Measurements from ENCODE around the gene PHLDA1.

Gene PHLDA1

DNA sequence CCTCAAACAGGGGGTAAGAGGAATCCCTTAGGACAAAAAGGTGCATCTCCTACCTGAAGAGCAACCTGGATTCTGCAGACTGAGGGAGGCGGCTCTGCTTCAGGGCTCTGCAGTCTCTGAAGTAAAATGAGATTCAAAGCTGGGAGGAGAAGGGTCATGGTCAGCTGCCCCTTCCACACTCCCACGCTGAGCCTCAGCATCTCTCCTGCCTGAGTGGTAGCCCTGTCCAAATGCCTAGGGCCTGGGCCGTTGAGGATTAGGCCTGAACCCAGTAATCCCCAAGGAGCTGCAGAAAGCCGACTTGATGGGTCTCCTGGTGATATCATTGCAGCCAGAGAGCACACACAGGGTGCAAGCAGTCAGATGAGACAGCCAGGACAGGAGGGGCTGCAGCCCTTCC is 18.9 kb downstream of the PHLDA1 start:
- no peak for DNase-seq (ENCODE audit: low read depth, low spot score)
- in situ Hi-C loops (cut with HindIII; ENCODE audit: low sequenced_read_pairs), result no loop called here
- TF ChIP-seq, protein P1, sequence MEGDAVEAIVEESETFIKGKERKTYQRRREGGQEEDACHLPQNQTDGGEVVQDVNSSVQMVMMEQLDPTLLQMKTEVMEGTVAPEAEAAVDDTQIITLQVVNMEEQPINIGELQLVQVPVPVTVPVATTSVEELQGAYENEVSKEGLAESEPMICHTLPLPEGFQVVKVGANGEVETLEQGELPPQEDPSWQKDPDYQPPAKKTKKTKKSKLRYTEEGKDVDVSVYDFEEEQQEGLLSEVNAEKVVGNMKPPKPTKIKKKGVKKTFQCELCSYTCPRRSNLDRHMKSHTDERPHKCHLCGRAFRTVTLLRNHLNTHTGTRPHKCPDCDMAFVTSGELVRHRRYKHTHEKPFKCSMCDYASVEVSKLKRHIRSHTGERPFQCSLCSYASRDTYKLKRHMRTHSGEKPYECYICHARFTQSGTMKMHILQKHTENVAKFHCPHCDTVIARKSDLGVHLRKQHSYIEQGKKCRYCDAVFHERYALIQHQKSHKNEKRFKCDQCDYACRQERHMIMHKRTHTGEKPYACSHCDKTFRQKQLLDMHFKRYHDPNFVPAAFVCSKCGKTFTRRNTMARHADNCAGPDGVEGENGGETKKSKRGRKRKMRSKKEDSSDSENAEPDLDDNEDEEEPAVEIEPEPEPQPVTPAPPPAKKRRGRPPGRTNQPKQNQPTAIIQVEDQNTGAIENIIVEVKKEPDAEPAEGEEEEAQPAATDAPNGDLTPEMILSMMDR (IDR thresholded peaks at IDR 0.05; ENCODE audit: low read depth, low read length), result no peak
- H3K4me3 ChIP-seq (ENCODE audit: low read depth, low read length), result no peak overlapping the region

DNA sequence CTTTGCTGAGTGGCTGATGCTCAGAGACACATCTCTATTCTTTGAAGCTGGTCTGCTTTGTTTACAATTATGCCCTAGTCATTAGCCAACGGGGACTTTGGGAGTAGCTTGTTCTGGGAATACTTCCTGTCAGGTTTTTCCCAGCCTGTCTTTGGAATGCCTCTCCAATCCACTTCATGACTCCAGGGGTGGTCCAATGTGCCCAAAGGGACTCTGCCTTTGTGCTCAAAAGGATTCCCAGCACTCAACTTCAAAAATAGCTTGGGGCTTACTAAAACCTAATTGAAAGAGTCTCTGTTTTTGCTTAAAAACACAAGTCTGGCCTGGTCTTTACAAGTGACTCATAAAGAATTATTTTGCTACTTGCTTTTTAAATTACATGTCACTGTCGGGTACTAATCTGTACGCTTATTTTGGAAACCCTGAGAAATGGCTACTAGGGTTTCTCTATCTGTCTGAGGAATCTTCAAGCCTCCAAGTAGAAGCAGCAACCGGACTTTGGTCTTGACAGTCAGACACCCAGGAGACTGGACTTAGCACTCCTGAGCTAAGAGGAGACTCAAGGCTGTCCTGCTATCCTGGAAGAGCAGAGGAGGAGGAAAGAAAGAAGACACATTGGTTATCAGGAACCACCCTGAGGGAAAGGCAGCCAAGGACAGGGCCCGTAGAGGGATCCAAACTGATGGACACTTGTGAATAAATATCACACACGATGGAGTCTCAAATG is 20.7 kb downstream of the PHLDA1 start:
- TF ChIP-seq, protein P1 (IDR thresholded peaks at IDR 0.05; ENCODE audit: low read depth, low read length), result no peak
- peak; percentile 27 for DNase-seq (ENCODE audit: low read depth, low spot score)
- in situ Hi-C loops (cut with HindIII; ENCODE audit: low sequenced_read_pairs), result no loop called here
- no peak overlapping the region for H3K4me3 ChIP-seq (ENCODE audit: low read depth, low read length)

DNA sequence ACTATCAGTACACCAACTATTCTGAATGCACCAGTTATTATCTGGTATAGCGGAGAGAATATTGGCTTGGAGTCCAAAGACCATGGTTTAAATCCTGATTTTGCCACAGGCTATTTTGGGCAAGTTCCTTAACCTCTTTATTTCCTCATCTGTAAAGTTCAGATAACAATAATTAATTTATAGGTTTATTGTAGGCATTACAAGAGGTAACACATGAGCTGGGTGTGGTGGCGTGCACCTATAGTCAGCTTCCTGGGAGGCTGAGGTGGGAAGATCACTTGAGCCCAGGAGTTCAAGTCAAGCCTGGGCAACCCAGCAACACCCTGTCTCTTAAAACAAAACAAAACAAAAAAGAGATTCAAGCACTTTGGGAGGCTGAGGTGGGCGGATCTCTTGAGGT is 23.1 kb downstream of the PHLDA1 start:
- TF ChIP-seq, protein P1 (IDR thresholded peaks at IDR 0.05; ENCODE audit: low read depth, low read length), result no peak
- DNase-seq (ENCODE audit: low read depth, low spot score), result no peak
- in situ Hi-C loops (cut with HindIII; ENCODE audit: low sequenced_read_pairs), result no loop called here
- H3K4me3 ChIP-seq (ENCODE audit: low read depth, low read length), result no peak overlapping the region

DNA sequence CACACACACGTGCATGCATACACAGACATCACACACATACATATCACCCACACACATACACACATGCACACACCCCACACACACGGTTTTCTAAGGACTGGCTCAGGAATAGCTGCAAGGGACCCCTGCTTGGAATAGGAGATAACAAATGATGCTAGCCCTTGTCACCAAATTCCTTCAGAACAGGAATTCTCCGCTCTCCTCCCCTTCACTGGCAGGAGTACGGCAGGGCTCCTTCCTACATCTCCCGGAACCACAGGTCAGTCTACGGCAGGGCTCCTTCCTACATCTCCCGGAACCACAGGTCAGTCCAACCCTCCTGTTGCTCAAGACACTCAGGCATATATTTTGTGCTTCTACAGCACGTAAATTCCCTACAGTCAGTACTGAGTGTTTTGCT is 23.9 kb downstream of the PHLDA1 start:
- DNase-seq (ENCODE audit: low read depth, low spot score), result no peak
- in situ Hi-C loops (cut with HindIII; ENCODE audit: low sequenced_read_pairs), result no loop called here
- TF ChIP-seq, protein P1 (IDR thresholded peaks at IDR 0.05; ENCODE audit: low read depth, low read length), result no peak
- no peak overlapping the region for H3K4me3 ChIP-seq (ENCODE audit: low read depth, low read length)

DNA sequence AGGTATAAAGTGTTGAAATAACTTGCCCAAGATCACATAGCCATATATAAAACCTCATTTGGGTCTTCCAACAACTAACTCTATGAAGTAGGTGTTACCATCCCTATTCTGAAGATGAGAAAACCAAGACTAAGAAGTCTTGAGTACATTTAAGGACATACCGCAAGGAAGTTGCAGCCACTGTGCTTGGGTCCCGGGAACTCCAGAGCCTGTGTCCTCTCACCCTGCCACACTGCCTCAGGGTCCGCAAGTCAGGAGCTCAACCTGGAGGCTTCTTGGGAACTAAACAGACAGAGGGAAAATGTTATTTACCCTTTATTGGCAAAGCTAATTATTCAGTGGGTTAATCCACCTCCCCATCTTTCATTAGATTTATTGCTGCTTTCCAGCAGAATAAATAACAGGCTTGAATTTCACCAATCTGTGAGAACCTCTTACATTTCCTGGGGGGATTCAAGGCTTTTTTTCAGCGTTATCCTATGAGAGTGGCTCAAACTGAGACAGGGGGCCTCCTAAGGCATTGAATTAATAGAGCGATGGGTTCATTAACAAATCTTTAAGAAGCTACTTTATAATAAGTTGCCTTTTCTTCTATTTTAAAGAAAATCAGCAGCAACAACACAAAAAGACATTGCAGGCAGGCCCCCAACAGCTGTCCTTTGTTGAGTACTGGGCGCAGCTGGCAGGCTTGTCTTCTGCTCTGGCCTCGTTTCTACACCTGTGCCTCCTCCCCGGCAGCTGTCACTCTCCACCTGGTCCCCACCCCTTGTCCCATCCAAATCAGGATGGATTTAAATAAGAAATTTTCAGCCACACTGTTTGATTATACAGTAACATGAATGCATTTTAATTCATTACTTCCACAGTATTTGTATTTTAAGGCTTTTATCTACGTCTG is 25.3 kb downstream of the PHLDA1 start:
- TF ChIP-seq, protein P1 (IDR thresholded peaks at IDR 0.05; ENCODE audit: low read depth, low read length), result no peak
- no peak overlapping the region for H3K4me3 ChIP-seq (ENCODE audit: low read depth, low read length)
- in situ Hi-C loops (cut with HindIII; ENCODE audit: low sequenced_read_pairs), result no loop called here
- no peak for DNase-seq (ENCODE audit: low read depth, low spot score)

DNA sequence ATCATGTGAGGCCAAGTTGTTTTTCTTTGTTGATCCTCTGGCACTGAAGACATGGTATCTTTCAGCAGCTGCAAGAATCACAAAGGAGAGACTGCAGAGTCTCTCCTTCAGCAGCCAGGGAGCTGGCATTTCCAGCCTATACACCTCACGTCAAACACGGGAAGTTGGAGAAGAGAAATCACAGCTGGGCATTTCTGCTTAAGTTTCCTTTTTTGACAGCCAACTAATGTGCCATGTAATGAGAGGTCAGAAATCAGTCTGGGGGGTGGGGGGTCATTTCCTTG is 28.3 kb downstream of the PHLDA1 start:
- in situ Hi-C loops (cut with HindIII; ENCODE audit: low sequenced_read_pairs), result no loop called here
- TF ChIP-seq, protein P1 (IDR thresholded peaks at IDR 0.05; ENCODE audit: low read depth, low read length), result no peak
- no peak overlapping the region for H3K4me3 ChIP-seq (ENCODE audit: low read depth, low read length)
- DNase-seq (ENCODE audit: low read depth, low spot score), result no peak

Data from astrocyte of the spinal cord (primary cell).